ENCODE results near the gene GPC6.

Gene GPC6

DNA sequence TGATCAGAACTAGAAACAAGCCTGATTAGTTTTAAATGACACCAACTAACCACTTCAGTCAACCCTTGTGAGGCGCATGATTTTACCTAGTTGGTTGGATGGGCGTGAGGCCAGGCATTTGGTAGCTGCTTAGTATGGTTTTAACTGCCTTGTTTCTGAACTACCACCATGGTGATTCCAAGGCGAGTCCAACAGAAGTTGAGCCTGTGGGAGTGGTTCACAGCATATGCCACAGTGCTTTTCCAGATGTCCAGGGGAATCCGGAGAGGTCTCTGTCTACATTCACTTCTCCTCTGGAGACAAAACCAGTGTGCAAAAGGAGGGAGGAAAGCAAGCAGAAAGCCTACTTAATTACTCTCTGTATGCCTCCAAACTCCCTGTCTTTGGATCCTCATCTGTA is 524.1 kb downstream of the GPC6 start:
- Histone ChIP-seq H3K27ac (no peak overlapping the region), H3K36me3 (replicated peaks) (no peaks in the 10 kb centered on the region), H3K4me3 (ENCODE audit: low read depth, low read length) (no peak overlapping the region), H3K27me3 (replicated peaks) (no peaks in the 10 kb centered on the region)
- in situ Hi-C loops (cut with HindIII; ENCODE audit: low pct_ligation_motif_present, low sequenced_read_pairs), result no loop called here
- no peak for DNase-seq
- TF ChIP-seq, protein P1, sequence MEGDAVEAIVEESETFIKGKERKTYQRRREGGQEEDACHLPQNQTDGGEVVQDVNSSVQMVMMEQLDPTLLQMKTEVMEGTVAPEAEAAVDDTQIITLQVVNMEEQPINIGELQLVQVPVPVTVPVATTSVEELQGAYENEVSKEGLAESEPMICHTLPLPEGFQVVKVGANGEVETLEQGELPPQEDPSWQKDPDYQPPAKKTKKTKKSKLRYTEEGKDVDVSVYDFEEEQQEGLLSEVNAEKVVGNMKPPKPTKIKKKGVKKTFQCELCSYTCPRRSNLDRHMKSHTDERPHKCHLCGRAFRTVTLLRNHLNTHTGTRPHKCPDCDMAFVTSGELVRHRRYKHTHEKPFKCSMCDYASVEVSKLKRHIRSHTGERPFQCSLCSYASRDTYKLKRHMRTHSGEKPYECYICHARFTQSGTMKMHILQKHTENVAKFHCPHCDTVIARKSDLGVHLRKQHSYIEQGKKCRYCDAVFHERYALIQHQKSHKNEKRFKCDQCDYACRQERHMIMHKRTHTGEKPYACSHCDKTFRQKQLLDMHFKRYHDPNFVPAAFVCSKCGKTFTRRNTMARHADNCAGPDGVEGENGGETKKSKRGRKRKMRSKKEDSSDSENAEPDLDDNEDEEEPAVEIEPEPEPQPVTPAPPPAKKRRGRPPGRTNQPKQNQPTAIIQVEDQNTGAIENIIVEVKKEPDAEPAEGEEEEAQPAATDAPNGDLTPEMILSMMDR (IDR thresholded peaks at IDR 0.05; ENCODE audit: low read depth, low read length, missing control alignments), result no peak

GRCh38 chr13:93751117-93751516 is 524.5 kb downstream of the GPC6 start:
- Histone ChIP-seq H3K27ac (no peak overlapping the region), H3K36me3 (replicated peaks) (no peaks in the 10 kb centered on the region), H3K4me3 (ENCODE audit: low read depth, low read length) (no peak overlapping the region), H3K27me3 (replicated peaks) (no peaks in the 10 kb centered on the region)
- TF ChIP-seq, protein P1 (IDR thresholded peaks at IDR 0.05; ENCODE audit: low read depth, low read length, missing control alignments), result no peak
- in situ Hi-C loops (cut with HindIII; ENCODE audit: low pct_ligation_motif_present, low sequenced_read_pairs), result no loop called here
- DNase-seq, result no peak

DNA sequence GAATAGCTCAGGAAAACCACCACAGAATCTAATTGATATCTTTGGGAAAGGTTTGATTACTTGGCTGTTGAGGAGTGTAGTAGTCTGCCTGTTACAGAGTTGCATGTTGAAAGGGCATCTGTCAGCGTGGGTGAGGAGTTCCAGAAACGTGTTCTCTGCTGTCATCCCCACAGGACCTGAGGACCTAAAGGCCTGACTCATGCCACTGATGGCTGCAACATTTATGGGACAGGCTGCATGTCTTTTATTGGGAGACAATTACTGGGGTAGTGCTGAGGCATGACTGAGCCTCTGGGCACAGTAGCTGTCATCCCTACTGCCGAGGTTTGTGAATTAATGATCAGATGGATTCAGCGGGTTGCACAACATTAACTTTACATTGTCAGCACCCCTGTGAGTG is 525.9 kb downstream of the GPC6 start:
- Histone ChIP-seq H3K27ac (no peak overlapping the region), H3K27me3 (replicated peaks) (no peaks in the 10 kb centered on the region), H3K36me3 (replicated peaks) (no peaks in the 10 kb centered on the region), H3K4me3 (ENCODE audit: low read depth, low read length) (no peak overlapping the region)
- in situ Hi-C loops (cut with HindIII; ENCODE audit: low pct_ligation_motif_present, low sequenced_read_pairs), result no loop called here
- TF ChIP-seq, protein P1 (IDR thresholded peaks at IDR 0.05; ENCODE audit: low read depth, low read length, missing control alignments), result no peak
- DNase-seq, result no peak

DNA sequence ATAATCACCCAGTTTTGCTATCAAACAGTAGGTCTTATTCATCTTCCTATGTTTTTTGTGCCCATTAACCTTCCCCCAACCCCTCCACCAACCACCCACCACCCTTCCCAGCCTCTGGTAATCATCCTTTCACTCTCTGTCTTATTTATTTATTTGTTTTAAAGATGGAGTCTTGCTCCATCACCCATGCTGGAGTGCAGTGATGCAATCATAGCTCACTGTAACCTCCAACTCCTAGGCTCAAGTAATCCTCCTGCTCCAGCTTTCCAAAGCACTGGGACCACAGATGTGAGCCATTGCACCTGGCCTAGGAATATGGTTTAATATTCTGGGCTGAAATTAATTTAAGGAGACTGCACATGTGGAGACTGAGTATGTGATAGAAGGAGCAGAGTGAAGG is 527.0 kb downstream of the GPC6 start:
- Histone ChIP-seq H3K4me3 (ENCODE audit: low read depth, low read length) (no peak overlapping the region), H3K27ac (no peak overlapping the region), H3K27me3 (replicated peaks) (no peaks in the 10 kb centered on the region), H3K36me3 (replicated peaks) (no peaks in the 10 kb centered on the region)
- DNase-seq, result no peak
- in situ Hi-C loops (cut with HindIII; ENCODE audit: low pct_ligation_motif_present, low sequenced_read_pairs), result no loop called here
- TF ChIP-seq, protein P1 (IDR thresholded peaks at IDR 0.05; ENCODE audit: low read depth, low read length, missing control alignments), result no peak

- Histone ChIP-seq H3K27ac (no peak overlapping the region), H3K4me3 (ENCODE audit: low read depth, low read length) (no peak overlapping the region), H3K27me3 (replicated peaks) (no peaks in the 10 kb centered on the region), H3K36me3 (replicated peaks) (no peaks in the 10 kb centered on the region)
- DNase-seq, result no peak
- in situ Hi-C loops (cut with HindIII; ENCODE audit: low pct_ligation_motif_present, low sequenced_read_pairs), result no loop called here
- TF ChIP-seq, protein P1 (IDR thresholded peaks at IDR 0.05; ENCODE audit: low read depth, low read length, missing control alignments), result no peak
Measured at GRCh38 chr13:93755341-93755740, 528.7 kb downstream of the GPC6 start.

DNA sequence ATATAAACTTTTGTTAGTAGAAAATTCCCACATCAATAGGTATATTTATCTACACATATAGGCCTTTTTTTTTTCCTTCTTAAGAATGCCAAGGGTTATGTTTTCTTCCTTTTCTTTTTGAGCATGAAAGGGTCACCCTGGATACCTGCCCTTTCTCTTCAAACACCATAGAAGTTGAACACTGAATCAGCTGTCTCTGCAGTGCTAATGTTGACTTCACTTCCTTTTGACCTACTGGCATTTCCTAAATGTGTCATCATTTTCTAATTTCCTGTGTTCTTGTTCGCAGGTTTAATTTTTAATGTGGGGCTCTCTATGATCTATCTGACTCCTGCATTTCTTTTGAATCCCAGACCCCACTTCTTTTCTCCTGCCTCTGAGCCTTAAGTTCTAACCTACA is 532.0 kb downstream of the GPC6 start:
- TF ChIP-seq, protein P1 (IDR thresholded peaks at IDR 0.05; ENCODE audit: low read depth, low read length, missing control alignments), result no peak
- no peaks in the 10 kb centered on the region for H3K36me3 ChIP-seq (replicated peaks)
- no peaks in the 10 kb centered on the region for H3K27me3 ChIP-seq (replicated peaks)
- peak overlapping the region; percentile 43 for H3K27ac ChIP-seq
- DNase-seq, result no peak
- in situ Hi-C loops (cut with HindIII; ENCODE audit: low pct_ligation_motif_present, low sequenced_read_pairs), result no loop called here
- H3K4me3 ChIP-seq (ENCODE audit: low read depth, low read length), result no peak overlapping the region

All from brain microvascular endothelial cell (primary cell).